IMR-90 (cell line): ENCODE data around the gene SPARCL1.

ENCODE experiments used
- BHLHE40 ChIP-seq: fragments of 150-350 bp; IDR thresholded peaks from 2 replicates; pipeline ENCODE4 v1.6.1; 2016; ENCODE audit warnings: mild to moderate bottlenecking, low read depth, low read length
- CEBPB ChIP-seq: IDR thresholded peaks from 2 replicates; pipeline ENCODE4 v1.6.1; 2012; ENCODE audit warnings: low read depth, low read length, improper control_type of control experiment
- CHD1 ChIP-seq: IDR thresholded peaks from 2 replicates; pipeline ENCODE4 v1.6.1; 2012; ENCODE audit warnings: low read depth, low read length, improper control_type of control experiment
- FOS ChIP-seq: fragments of 150-350 bp; IDR thresholded peaks from 2 replicates; pipeline ENCODE4 v1.6.1; 2016; ENCODE audit warnings: low read depth, low read length
- MAFK ChIP-seq: IDR thresholded peaks from 2 replicates; pipeline ENCODE4 v1.6.1; 2012; ENCODE audit warnings: low read depth, low read length, improper control_type of control experiment
- MXI1 ChIP-seq: IDR thresholded peaks from 2 replicates; pipeline ENCODE4 v1.6.1; 2012; ENCODE audit warnings: low read depth, mild to moderate bottlenecking, low read length, moderate library complexity, borderline replicate concordance
- NFE2L2 ChIP-seq: fragments of 150-350 bp; IDR thresholded peaks from 2 replicates; pipeline ENCODE4 v1.6.1; 2016; ENCODE audit warnings: low read depth, mild to moderate bottlenecking, low read length
- POLR2A ChIP-seq: IDR thresholded peaks from 2 replicates; pipeline ENCODE4 v1.6.1; 2012; ENCODE audit warnings: mild to moderate bottlenecking, low read depth, low read length
- RAD21 ChIP-seq: IDR thresholded peaks from 2 replicates; pipeline ENCODE4 v1.6.1; 2012; ENCODE audit warnings: low read length, improper control_type of control experiment
- RFX5 ChIP-seq: IDR thresholded peaks from 2 replicates; pipeline ENCODE4 v1.8.0; 2012; ENCODE audit warnings: low read depth, mild to moderate bottlenecking, low read length, moderate library complexity
- SMC3 ChIP-seq: fragments of 150-350 bp; IDR thresholded peaks from 2 replicates; pipeline ENCODE4 v1.6.1; 2016; ENCODE audit warnings: low read depth, mild to moderate bottlenecking, antibody characterized with exemption, low read length, moderate library complexity
- TF ChIP-seq, protein P1 (sequence below): conservative IDR thresholded peaks from 2 replicates; pipeline ENCODE4 v1.5.1; 2012; ENCODE audit warnings: mild to moderate bottlenecking, low read depth, low read length, improper control_type of control experiment

DNA sequence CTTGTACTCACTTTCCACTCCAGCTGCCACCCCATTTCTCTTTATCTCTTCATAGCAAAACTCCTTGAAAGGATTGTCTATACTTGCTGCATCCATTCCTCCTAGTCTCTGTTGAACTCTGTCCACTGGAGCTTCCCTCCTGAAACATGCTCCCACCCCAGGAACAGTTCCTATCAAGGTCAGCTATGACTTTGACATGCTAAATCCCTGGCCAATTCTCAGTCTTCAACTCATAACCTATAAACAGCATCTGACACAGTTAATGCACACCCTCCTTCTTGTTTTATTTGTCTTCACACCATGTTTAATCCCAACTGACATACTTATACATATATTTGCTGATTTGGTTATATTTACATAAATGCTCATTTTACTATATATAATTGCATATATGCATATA lies 47.8 kb downstream of the SPARCL1 start:
- TF ChIP-seq MXI1 (no peak), CEBPB (no peak), SMC3 (no peak), RAD21 (no peak), MAFK (no peak), RFX5 (no peak), CHD1 (no peak), POLR2A (no peak), BHLHE40 (no peak), NFE2L2 (no peak), FOS (no peak)
- TF ChIP-seq, protein P1, sequence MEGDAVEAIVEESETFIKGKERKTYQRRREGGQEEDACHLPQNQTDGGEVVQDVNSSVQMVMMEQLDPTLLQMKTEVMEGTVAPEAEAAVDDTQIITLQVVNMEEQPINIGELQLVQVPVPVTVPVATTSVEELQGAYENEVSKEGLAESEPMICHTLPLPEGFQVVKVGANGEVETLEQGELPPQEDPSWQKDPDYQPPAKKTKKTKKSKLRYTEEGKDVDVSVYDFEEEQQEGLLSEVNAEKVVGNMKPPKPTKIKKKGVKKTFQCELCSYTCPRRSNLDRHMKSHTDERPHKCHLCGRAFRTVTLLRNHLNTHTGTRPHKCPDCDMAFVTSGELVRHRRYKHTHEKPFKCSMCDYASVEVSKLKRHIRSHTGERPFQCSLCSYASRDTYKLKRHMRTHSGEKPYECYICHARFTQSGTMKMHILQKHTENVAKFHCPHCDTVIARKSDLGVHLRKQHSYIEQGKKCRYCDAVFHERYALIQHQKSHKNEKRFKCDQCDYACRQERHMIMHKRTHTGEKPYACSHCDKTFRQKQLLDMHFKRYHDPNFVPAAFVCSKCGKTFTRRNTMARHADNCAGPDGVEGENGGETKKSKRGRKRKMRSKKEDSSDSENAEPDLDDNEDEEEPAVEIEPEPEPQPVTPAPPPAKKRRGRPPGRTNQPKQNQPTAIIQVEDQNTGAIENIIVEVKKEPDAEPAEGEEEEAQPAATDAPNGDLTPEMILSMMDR, result no peak
